ENCODE measurements around the gene AEN.

Gene AEN

GRCh38 chr15:88620995-88621772 lies at the start of gene AEN:
TSS of gene AEN (plus strand) at chr15:88621340. CDS start at chr15:88626210, 4,870 bp downstream.
- DNase-seq, result peak; percentile 90 to 91

GRCh38 chr15:88571852-88572259 lies 49.3 kb upstream of the AEN start:
- no peak for DNase-seq

GRCh38 chr15:88574077-88574476 lies 47.1 kb upstream of the AEN start:
- no peak for DNase-seq

GRCh38 chr15:88574655-88575054 lies 46.5 kb upstream of the AEN start:
- DNase-seq, result no peak

- DNase-seq, result no peak
Observed at GRCh38 chr15:88579322-88579721, 41.8 kb upstream of the AEN start.

GRCh38 chr15:88580532-88580931 lies 40.6 kb upstream of the AEN start:
- DNase-seq, result no peak

GRCh38 chr15:88586401-88587162 lies 34.6 kb upstream of the AEN start:
- no peak for DNase-seq

GRCh38 chr15:88590759-88591158 lies 30.4 kb upstream of the AEN start:
- DNase-seq, result no peak

GRCh38 chr15:88591384-88591783 lies 29.8 kb upstream of the AEN start:
- no peak for DNase-seq

- no peak for DNase-seq
Observed at GRCh38 chr15:88603885-88604284, 17.3 kb upstream of the AEN start.

GRCh38 chr15:88604381-88605188 lies 16.6 kb upstream of the AEN start:
- DNase-seq, result no peak

GRCh38 chr15:88605189-88606069 lies 15.7 kb upstream of the AEN start:
- DNase-seq, result peak; percentile 47 to 49

GRCh38 chr15:88606070-88606794 lies 14.9 kb upstream of the AEN start:
- DNase-seq, result no peak

- DNase-seq, result no peak
Observed at GRCh38 chr15:88607951-88608350, 13.2 kb upstream of the AEN start.

- no peak for DNase-seq
Observed at GRCh38 chr15:88608607-88609181, 12.4 kb upstream of the AEN start.

GRCh38 chr15:88609344-88610090 lies 11.6 kb upstream of the AEN start:
- no peak for DNase-seq

- DNase-seq, result no peak
Observed at GRCh38 chr15:88610701-88611231, 10.4 kb upstream of the AEN start.

GRCh38 chr15:88612186-88612796 lies 8.8 kb upstream of the AEN start:
- no peak for DNase-seq

GRCh38 chr15:88613074-88613944 lies 7.8 kb upstream of the AEN start:
- DNase-seq, result no peak

Measured in stimulated activated CD4-positive, alpha-beta T cell treated with anti-CD3 and anti-CD28 coated beads, Interleukin-2, amount 100 ng/mL, for 48 hours (primary cell).